GM12892 (cell line): ENCODE measurements around the gene ACTA2.

Source experiments
- POLR2A ChIP-seq: IDR thresholded peaks from 2 replicates; pipeline ENCODE4 v1.6.1; 2011; ENCODE audit warnings: low read depth, low read length, control low read depth
- POLR2AphosphoS5 ChIP-seq: IDR thresholded peaks from 2 replicates; pipeline ENCODE4 v1.6.1; 2011; ENCODE audit warnings: low read depth, low read length, control low read depth

- TF ChIP-seq POLR2A, result no peak
- TF ChIP-seq POLR2AphosphoS5, result no peak
Observed at GRCh38 chr10:88908194-88908593, 44.4 kb downstream of the ACTA2 start.
